Measurements from ENCODE around the gene CCRL2.
"Not testable (repeated sequence)": the region's sequence is repeated elsewhere in the genome, so short reads cannot be mapped to it uniquely, and the experiment has no call there.

The CCRL2 gene

DNA sequence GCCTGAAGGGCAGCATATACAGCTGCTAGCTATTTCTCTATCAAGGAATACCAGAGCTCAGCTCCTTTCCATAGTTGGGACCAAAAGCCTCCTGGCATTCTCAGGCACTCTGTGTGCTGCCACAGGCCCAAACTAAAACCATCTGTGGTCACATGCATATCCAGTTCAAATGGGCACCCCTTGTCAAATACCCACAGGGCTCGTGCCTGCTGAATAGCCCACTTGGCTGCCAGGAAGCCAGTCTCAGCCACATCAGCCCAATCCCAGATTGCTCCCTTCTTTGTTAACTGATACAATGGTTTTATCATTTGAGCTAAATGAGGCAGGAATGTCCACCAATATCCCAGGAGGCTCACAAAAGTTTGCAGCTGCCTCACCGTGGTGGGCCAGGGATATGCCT, 13.9 kb downstream of the CCRL2 start:
- DNase-seq, result no peak
- intact Hi-C loops (cut with DNase I), result no loop called here

- DNase-seq, result no peak
- intact Hi-C loops (cut with DNase I), result no loop called here
Observed at GRCh38 chr3:46422617-46423016, 15.6 kb downstream of the CCRL2 start.

- peak in 33 of 42 donors; percentile 14 to 79 (median 44) for DNase-seq
- intact Hi-C loops (cut with DNase I), result no loop called here
Observed at GRCh38 chr3:46423588-46423987, 16.5 kb downstream of the CCRL2 start.

- intact Hi-C loops (cut with DNase I); DNase-seq: not testable (repeated sequence)
Observed at GRCh38 chr3:46426476-46426875, 19.4 kb downstream of the CCRL2 start.

DNA sequence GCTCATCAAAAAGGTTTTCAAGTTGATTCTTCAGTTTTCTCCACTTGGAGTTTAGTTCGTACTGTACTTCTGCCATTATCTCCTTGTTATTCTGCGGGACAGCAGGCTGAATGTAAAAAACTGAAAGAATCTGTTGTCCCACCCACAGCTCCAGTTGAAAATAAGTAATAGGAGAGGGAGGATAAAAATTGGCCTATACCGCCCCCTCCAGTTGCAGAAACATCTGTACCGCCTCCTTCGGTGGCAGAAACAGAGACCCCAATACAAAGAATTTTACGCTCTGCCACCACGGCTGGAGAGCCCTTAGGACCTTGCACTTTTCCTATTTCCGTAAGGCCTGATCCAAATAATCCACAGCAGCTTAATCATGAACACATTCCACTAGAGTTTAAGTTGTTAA, 20.3 kb downstream of the CCRL2 start:
- DNase-seq; intact Hi-C loops (cut with DNase I): not testable (repeated sequence)

DNA sequence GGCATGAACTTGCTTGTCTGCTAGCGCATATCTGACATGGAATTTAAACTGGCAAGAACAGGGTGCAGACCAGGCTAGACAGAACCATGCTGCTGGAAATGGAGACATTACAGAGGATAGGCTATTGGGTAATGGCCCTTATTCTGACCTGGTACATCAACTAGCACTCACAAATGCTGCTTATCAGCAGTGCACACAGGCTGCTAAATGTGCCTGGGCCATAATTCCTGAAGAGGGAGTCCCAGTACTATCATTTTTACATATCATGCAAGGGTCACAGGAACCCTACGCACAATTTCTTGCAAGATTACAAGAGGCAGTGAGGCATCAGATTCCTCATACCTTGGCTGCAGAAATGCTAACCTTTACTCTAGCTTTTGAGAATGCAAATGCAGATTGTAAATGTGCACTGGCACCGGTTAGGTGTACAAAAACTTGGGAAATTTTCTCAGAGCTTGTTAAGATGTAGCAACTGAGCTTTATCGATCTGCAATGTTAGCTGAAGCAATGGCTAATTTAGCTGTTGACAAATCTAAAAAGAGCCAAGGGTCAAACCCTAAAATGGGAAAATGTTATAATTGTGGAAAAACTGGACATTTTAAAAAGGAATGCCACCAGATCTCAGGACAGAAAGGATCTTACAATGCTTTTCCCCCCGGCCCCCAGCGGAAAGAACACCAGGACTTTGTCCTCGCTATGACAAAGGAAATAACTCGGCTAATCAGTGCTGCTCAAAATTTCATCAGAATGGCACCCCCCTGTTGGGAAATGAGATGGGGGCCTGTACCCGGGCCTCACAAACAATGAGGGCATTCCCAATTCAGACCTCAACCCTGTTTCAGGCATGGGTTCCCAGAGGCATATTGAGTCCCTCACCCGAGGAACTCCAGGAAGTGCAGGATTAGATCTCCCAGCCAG, 21.1 kb downstream of the CCRL2 start:
- intact Hi-C loops (cut with DNase I), result no loop called here
- no peak for DNase-seq

- no peak for DNase-seq
- intact Hi-C loops (cut with DNase I), result no loop called here
Observed at GRCh38 chr3:46429250-46429649, 22.2 kb downstream of the CCRL2 start.

DNA sequence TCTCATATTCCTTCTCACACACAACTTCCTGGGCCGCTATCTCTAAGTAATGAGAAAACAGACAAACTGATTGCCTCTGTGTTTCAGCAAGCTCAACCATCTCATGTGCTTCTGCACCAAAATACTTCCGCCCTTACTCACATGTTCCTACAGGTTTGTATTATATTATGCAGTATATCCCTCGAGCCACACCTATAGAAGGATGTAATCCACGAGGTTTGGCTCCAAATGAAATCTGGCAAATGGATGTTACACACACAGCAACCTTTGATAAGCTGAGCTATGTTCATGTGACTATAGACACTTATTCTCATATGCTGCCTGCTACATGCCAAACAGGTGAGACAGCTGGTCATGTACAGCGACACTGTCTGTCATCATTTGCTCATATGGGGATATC, 22.6 kb downstream of the CCRL2 start:
- intact Hi-C loops (cut with DNase I), result no loop called here
- no peak for DNase-seq

GRCh38 chr3:46430879-46431278, 23.8 kb downstream of the CCRL2 start:
- intact Hi-C loops (cut with DNase I); DNase-seq: not testable (repeated sequence)

DNA sequence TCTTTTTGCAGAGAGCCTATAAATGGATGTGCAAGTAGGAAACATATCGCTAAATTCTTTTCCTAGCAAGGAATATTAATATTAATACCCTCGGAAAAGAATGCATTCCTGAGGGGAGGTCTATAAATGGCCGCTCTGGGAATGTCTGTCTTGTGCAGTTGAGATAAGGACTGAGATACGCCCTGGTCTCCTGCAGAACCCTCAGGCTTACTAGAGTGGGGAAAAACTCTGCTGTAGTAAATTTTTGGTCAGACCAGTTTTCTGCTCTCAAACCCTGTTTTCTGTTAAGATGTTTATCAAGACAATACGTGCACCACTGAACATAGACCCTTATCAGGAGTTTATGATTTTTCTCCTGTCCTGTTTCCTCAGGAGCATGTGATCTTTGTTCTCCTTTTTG, 24.8 kb downstream of the CCRL2 start:
- DNase-seq; intact Hi-C loops (cut with DNase I): not testable (repeated sequence)

- DNase-seq, result not testable (repeated sequence)
Observed at GRCh38 chr3:46433118-46433517, 26.1 kb downstream of the CCRL2 start.

DNA sequence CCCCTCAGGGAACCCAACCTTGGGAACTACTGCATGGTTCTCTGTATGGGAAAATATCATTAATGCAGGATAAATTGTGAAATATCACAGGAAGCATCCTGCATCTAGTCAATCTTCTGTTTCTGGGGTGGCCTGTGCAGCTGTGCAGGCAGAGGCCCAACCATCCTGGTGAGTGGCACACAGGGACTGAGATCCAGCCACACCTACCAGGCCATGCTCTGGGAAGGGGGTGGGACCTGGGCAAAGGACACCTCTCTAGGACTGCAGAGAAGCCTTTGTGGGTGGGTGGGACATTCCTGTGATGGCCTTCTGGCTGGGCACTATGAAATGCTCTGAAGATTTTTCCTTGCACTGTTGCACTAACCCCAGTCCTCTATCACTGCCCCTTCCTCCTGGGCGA, 26.8 kb downstream of the CCRL2 start:
- intact Hi-C loops (cut with DNase I), result no loop called here
- DNase-seq, result no peak

More at GRCh38 chr3:46433118-46433517, 26.1 kb downstream of the CCRL2 start:
- intact Hi-C loops (cut with DNase I), result not testable (repeated sequence)

DNA sequence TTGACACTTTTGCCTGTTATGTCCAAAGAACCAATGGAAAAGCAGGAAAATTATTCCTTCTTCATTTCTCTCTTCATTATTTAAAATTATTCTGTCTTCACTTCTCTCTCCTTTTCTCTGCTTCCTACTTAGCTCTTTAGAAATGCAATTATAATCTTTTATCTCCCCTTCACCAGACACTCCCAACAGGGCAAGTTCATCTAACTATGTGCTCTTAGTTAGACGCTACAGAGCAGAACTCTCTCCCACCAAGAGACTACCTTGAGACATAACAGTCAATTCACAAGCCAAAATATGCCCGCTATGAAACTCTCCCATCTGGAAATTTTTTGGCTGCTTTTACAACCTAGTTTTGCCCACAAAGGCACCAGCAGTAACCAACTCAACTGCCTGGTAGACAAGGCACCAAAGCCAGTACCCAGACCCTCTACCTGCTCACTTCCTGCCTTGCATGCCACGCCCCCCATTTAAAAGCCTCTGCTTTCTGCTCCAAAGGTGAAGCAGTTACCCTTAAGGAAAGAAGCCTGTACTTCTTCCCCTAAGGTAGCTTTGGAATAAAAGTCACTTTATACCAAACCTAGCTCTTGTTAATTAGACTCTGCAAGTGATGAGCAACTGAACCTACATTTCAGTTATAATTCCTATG, 28.1 kb downstream of the CCRL2 start:
- intact Hi-C loops (cut with DNase I), result no loop called here
- no peak for DNase-seq

DNA sequence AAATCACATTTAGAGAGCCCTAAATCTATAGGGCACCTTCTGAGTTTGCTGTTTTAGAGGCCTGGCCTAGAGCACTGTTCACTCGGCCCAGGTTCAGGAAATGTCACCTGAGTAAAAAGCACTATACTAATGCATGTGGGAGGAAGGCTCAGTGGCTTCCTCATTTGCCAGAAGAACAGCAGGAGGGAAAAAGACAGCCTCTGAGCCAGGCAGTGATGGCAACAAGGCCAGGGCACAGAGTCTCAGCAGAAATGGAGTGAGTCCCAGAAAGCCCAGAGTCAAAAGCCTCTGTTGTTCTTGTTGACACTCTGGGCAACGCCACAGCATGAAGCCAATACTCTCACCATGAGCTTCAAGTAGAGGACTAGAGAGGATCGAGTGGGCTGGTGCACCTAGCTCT, 31.8 kb downstream of the CCRL2 start:
- intact Hi-C loops (cut with DNase I), result no loop called here
- DNase-seq, result peak in 3 of 42 donors; percentile 6 to 39 (median 25)

GRCh38 chr3:46440531-46441294, 33.7 kb downstream of the CCRL2 start:
- intact Hi-C loops (cut with DNase I), result no loop called here
- no peak for DNase-seq

DNA sequence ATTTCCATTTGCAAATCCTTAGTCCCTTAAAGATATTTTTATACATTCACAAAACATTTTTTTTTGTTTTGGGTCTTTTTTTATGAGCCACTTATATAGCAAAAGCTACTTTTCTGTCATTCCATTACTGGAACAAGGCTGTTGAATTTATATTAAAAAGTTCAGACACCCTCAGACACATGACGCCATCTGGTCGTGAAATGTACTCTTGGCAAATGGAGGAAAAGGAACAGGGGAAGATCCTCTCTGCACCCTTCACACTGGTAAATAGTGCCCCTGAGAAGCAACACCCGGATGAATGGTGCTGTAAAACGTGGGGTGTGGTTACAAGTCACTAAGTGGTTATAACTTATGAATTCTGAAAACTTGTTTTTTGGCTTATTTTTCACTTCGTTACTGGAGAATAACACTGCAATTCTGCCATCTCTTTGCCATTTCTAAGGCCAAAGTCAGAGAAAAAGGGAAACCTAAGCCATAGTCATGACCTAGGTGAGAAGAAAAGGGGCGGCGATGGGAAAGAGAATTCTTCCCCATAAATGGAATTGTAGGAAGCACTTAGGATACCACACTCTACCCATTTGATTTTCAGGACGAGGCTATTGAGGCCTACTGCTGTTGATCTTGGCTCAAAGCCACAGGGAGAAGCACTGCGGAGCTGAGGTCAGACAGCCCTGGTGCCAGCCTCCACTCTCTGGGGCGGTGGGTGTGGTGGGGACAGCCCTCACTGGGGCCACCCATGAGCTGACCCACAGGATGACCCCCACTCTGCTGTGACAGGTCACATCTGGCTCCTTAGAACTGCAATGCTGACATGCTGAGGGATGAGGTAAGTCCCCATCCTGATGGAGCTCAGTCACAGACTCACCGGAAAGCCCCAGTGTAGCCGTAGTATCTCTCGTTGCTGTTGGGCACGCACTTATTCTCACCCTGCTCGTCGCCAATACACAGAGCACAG, 35.8 kb downstream of the CCRL2 start:
- peak in 14 of 42 donors; percentile 15 to 86 (median 47) for DNase-seq
- intact Hi-C loops (cut with DNase I), result no loop called here

DNA sequence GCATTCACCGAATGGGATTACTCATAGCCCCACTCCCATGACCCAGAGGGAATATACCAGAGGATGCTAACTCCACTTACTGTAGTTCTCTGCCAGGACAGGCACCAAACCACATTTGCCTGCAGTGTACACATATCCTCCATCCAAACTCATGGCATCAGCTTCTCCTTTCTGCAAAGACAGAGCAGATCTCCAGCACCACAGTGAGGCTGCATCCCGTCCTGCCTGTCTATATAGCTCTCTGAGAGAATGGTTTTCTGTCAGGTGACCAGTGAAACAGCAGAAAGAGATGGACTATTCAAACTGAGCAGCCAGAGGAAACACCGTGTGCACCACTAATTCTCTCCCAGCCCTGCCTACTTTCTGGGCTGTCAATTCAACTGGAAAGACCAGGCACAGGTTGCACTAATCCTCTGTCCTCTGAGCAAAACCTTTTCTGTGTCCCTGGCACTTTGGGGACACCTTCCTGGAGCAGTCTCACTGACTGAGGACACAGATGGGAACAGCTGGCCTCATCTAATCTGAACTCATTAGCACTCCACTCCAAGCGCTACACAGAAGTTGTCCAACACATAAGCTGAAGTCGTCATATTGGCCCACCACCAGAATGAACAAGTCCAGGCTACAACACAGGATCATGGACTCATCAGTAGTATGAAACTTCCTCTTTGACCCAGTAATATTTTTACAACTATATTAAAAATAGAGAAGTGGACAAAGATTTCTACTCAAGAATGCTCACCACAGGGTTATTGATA, 40.3 kb downstream of the CCRL2 start:
- intact Hi-C loops (cut with DNase I), result no loop called here
- no peak for DNase-seq

GRCh38 chr3:46448721-46449120, 41.7 kb downstream of the CCRL2 start:
- intact Hi-C loops (cut with DNase I), result no loop called here
- DNase-seq, result no peak
